ENCODE results near the gene RARRES2. TPM values are rescaled to one million over a fixed set of nuclear protein-coding genes. Genes with fewer than 3 reads are reported as not detected.

RARRES2 gene
- total and polyA plus RNA-seq, 9 donors = 40.2 to 85.1 (median 56.7) TPM

GRCh38 chr7:150357270-150357669 is 15.8 kb upstream of the RARRES2 start:
- no peak for DNase-seq
- no peaks in the 10 kb centered on the region for H3K9me3 ChIP-seq (replicated peaks; ENCODE audit: control insufficient read depth, low read depth, low read length)
- 20% methylated on average over 1 of the region's 9 CpGs for WGBS (ENCODE audit: insufficient coverage)
- no peaks in the 10 kb centered on the region for H3K27me3 ChIP-seq (ENCODE audit: control insufficient read depth, insufficient read depth, low read length)
- no peak overlapping the region for H3K27ac ChIP-seq (ENCODE audit: low read length)
- no peaks in the 10 kb centered on the region for H3K36me3 ChIP-seq (ENCODE audit: control insufficient read depth, insufficient read depth, low read length)
- H3K4me1 ChIP-seq (ENCODE audit: control insufficient read depth, insufficient read depth, low read length) = peaks cover 18% of the 10 kb centered on the region
- H3K4me3 ChIP-seq (ENCODE audit: low read length) = no peak overlapping the region

GRCh38 chr7:150356265-150356897 is 15.0 kb upstream of the RARRES2 start:
- Histone ChIP-seq H3K9me3 (replicated peaks; ENCODE audit: control insufficient read depth, low read depth, low read length) (no peaks in the 10 kb centered on the region), H3K4me1 (ENCODE audit: control insufficient read depth, insufficient read depth, low read length) (peaks cover 9% of the 10 kb centered on the region), H3K27me3 (ENCODE audit: control insufficient read depth, insufficient read depth, low read length) (no peaks in the 10 kb centered on the region), H3K36me3 (ENCODE audit: control insufficient read depth, insufficient read depth, low read length) (no peaks in the 10 kb centered on the region), H3K4me3 (ENCODE audit: low read length) (no peak overlapping the region), H3K27ac (ENCODE audit: low read length) (no peak overlapping the region)
- DNase-seq = peak; percentile 54
- WGBS (ENCODE audit: insufficient coverage) = no CpG with 5 or more reads among the region's 6 CpGs

GRCh38 chr7:150355666-150356059 is 14.2 kb upstream of the RARRES2 start:
- no peaks in the 10 kb centered on the region for H3K27me3 ChIP-seq (ENCODE audit: control insufficient read depth, insufficient read depth, low read length)
- DNase-seq = no peak
- no peaks in the 10 kb centered on the region for H3K9me3 ChIP-seq (replicated peaks; ENCODE audit: control insufficient read depth, low read depth, low read length)
- no peak overlapping the region for H3K4me3 ChIP-seq (ENCODE audit: low read length)
- no peaks in the 10 kb centered on the region for H3K36me3 ChIP-seq (ENCODE audit: control insufficient read depth, insufficient read depth, low read length)
- WGBS (ENCODE audit: insufficient coverage) = no CpG with 5 or more reads among the region's 1 CpG
- no peak overlapping the region for H3K27ac ChIP-seq (ENCODE audit: low read length)
- peaks cover 2% of the 10 kb centered on the region for H3K4me1 ChIP-seq (ENCODE audit: control insufficient read depth, insufficient read depth, low read length)

GRCh38 chr7:150351587-150352194 is 10.3 kb upstream of the RARRES2 start:
- no peaks in the 10 kb centered on the region for H3K4me1 ChIP-seq (ENCODE audit: control insufficient read depth, insufficient read depth, low read length)
- H3K36me3 ChIP-seq (ENCODE audit: control insufficient read depth, insufficient read depth, low read length) = no peaks in the 10 kb centered on the region
- no peak overlapping the region for H3K4me3 ChIP-seq (ENCODE audit: low read length)
- 56% methylated on average over 2 of the region's 8 CpGs for WGBS (ENCODE audit: insufficient coverage)
- no peak overlapping the region for H3K27ac ChIP-seq (ENCODE audit: low read length)
- DNase-seq = no peak
- no peaks in the 10 kb centered on the region for H3K9me3 ChIP-seq (replicated peaks; ENCODE audit: control insufficient read depth, low read depth, low read length)
- peaks cover 2% of the 10 kb centered on the region for H3K27me3 ChIP-seq (ENCODE audit: control insufficient read depth, insufficient read depth, low read length)

GRCh38 chr7:150346922-150347321 is 5.5 kb upstream of the RARRES2 start:
- Histone ChIP-seq H3K36me3 (ENCODE audit: control insufficient read depth, insufficient read depth, low read length) (no peaks in the 10 kb centered on the region), H3K9me3 (replicated peaks; ENCODE audit: control insufficient read depth, low read depth, low read length) (peaks cover 9% of the 10 kb centered on the region), H3K27me3 (ENCODE audit: control insufficient read depth, insufficient read depth, low read length) (peaks cover 22% of the 10 kb centered on the region), H3K27ac (ENCODE audit: low read length) (no peak overlapping the region), H3K4me1 (ENCODE audit: control insufficient read depth, insufficient read depth, low read length) (no peaks in the 10 kb centered on the region), H3K4me3 (ENCODE audit: low read length) (no peak overlapping the region)
- no peak for DNase-seq
- WGBS (ENCODE audit: insufficient coverage) = 76% methylated on average over 4 of the region's 5 CpGs

- no peak overlapping the region for H3K4me3 ChIP-seq (ENCODE audit: low read length)
- H3K27me3 ChIP-seq (ENCODE audit: control insufficient read depth, insufficient read depth, low read length) = peaks cover 36% of the 10 kb centered on the region
- no peaks in the 10 kb centered on the region for H3K36me3 ChIP-seq (ENCODE audit: control insufficient read depth, insufficient read depth, low read length)
- DNase-seq = no peak
- H3K4me1 ChIP-seq (ENCODE audit: control insufficient read depth, insufficient read depth, low read length) = peaks cover 14% of the 10 kb centered on the region
- H3K27ac ChIP-seq (ENCODE audit: low read length) = no peak overlapping the region
- H3K9me3 ChIP-seq (replicated peaks; ENCODE audit: control insufficient read depth, low read depth, low read length) = peaks cover 9% of the 10 kb centered on the region
- WGBS (ENCODE audit: insufficient coverage) = no CpG with 5 or more reads among the region's 1 CpG
Observed at GRCh38 chr7:150345012-150345411, 3.6 kb upstream of the RARRES2 start.

- DNase-seq = no peak
- H3K4me3 ChIP-seq (ENCODE audit: low read length) = no peak overlapping the region
- no peak overlapping the region for H3K27ac ChIP-seq (ENCODE audit: low read length)
- peaks cover 21% of the 10 kb centered on the region for H3K4me1 ChIP-seq (ENCODE audit: control insufficient read depth, insufficient read depth, low read length)
- peaks cover 9% of the 10 kb centered on the region for H3K9me3 ChIP-seq (replicated peaks; ENCODE audit: control insufficient read depth, low read depth, low read length)
- no peaks in the 10 kb centered on the region for H3K36me3 ChIP-seq (ENCODE audit: control insufficient read depth, insufficient read depth, low read length)
- H3K27me3 ChIP-seq (ENCODE audit: control insufficient read depth, insufficient read depth, low read length) = peaks cover 40% of the 10 kb centered on the region
Observed at GRCh38 chr7:150344299-150344698, 2.9 kb upstream of the RARRES2 start.

- Histone ChIP-seq H3K4me3 (ENCODE audit: low read length) (no peak overlapping the region), H3K36me3 (ENCODE audit: control insufficient read depth, insufficient read depth, low read length) (peaks cover 2% of the 10 kb centered on the region), H3K4me1 (ENCODE audit: control insufficient read depth, insufficient read depth, low read length) (peaks cover 32% of the 10 kb centered on the region), H3K9me3 (replicated peaks; ENCODE audit: control insufficient read depth, low read depth, low read length) (peaks cover 9% of the 10 kb centered on the region), H3K27me3 (ENCODE audit: control insufficient read depth, insufficient read depth, low read length) (peaks cover 40% of the 10 kb centered on the region), H3K27ac (ENCODE audit: low read length) (no peak overlapping the region)
- DNase-seq = no peak
- WGBS (ENCODE audit: insufficient coverage) = 91% methylated on average over 1 of the region's 2 CpGs
Observed at GRCh38 chr7:150343225-150343624, 1.8 kb upstream of the RARRES2 start.

- Histone ChIP-seq H3K4me3 (ENCODE audit: low read length) (no peak overlapping the region), H3K36me3 (ENCODE audit: control insufficient read depth, insufficient read depth, low read length) (peaks cover 9% of the 10 kb centered on the region), H3K27me3 (ENCODE audit: control insufficient read depth, insufficient read depth, low read length) (peaks cover 38% of the 10 kb centered on the region), H3K27ac (ENCODE audit: low read length) (no peak overlapping the region), H3K4me1 (ENCODE audit: control insufficient read depth, insufficient read depth, low read length) (peaks cover 43% of the 10 kb centered on the region), H3K9me3 (replicated peaks; ENCODE audit: control insufficient read depth, low read depth, low read length) (peaks cover 9% of the 10 kb centered on the region)
- WGBS (ENCODE audit: insufficient coverage) = 70% methylated on average over 7 of the region's 9 CpGs
- DNase-seq = no peak
Observed at GRCh38 chr7:150342121-150342408, 636 bp upstream of the RARRES2 start.

GRCh38 chr7:150340875-150341262 is 560 bp downstream of the RARRES2 start:
- Histone ChIP-seq H3K27me3 (ENCODE audit: control insufficient read depth, insufficient read depth, low read length) (peaks cover 33% of the 10 kb centered on the region), H3K4me1 (ENCODE audit: control insufficient read depth, insufficient read depth, low read length) (peaks cover 48% of the 10 kb centered on the region), H3K9me3 (replicated peaks; ENCODE audit: control insufficient read depth, low read depth, low read length) (peaks cover 9% of the 10 kb centered on the region), H3K4me3 (ENCODE audit: low read length) (peak overlapping the region; percentile 58), H3K36me3 (ENCODE audit: control insufficient read depth, insufficient read depth, low read length) (peaks cover 14% of the 10 kb centered on the region), H3K27ac (ENCODE audit: low read length) (peak overlapping the region; percentile 42)
- no peak for DNase-seq
- under 1% methylated on average over 15 of the region's 29 CpGs for WGBS (ENCODE audit: insufficient coverage)

All from muscle of leg (tissue), 11 donors.